ENCODE measurements around the gene RNF6. TPM values are rescaled to one million over a fixed set of nuclear protein-coding genes. Genes with fewer than 3 reads are reported as not detected.

Gene RNF6
- total RNA-seq, 1 donor, result 57.4 TPM

- no peak overlapping the region for H3K4me3 ChIP-seq (ENCODE audit: low read depth, low read length)
- TF ChIP-seq, protein P1, sequence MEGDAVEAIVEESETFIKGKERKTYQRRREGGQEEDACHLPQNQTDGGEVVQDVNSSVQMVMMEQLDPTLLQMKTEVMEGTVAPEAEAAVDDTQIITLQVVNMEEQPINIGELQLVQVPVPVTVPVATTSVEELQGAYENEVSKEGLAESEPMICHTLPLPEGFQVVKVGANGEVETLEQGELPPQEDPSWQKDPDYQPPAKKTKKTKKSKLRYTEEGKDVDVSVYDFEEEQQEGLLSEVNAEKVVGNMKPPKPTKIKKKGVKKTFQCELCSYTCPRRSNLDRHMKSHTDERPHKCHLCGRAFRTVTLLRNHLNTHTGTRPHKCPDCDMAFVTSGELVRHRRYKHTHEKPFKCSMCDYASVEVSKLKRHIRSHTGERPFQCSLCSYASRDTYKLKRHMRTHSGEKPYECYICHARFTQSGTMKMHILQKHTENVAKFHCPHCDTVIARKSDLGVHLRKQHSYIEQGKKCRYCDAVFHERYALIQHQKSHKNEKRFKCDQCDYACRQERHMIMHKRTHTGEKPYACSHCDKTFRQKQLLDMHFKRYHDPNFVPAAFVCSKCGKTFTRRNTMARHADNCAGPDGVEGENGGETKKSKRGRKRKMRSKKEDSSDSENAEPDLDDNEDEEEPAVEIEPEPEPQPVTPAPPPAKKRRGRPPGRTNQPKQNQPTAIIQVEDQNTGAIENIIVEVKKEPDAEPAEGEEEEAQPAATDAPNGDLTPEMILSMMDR (IDR thresholded peaks at IDR 0.05; ENCODE audit: insufficient read depth, low read depth, low read length), result no peak
- no peak for DNase-seq (ENCODE audit: low read depth)
Measured at GRCh38 chr13:26227166-26227971, 5.3 kb upstream of the RNF6 start.

DNA sequence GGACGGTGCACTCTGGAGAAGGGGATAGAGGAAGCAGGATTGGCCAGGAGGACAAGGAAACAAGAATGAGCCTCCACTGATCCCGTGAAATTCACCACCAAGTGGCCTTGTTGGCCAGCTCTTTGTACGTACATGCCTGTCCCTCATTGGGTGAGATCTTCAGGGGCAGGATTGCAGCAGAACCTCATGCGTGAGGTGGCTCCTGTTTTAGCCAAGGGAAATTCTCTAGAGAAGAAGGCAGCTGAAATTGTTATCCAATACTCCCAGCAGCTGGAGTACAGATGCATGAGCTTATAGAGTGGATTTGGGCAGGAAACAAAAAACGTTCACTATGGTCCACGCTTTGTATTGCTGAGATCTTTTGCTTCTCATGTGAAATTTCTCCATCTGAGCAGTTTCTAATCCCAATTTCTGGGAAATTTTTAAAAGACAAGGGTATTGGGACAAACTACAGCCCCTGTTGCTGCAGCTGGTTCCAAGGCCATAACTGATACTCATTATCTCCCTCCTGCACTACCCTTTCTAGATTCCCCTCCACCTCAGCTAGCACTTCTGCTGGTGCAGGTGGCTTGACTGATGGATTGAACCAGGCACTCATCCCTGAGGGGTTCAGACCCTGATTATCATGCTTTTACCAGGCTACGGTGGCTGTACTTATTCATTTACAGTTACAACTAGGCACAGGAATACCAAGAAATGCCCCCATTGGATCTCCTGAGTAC, 3.9 kb upstream of the RNF6 start:
- no peak overlapping the region for H3K4me3 ChIP-seq (ENCODE audit: low read depth, low read length)
- TF ChIP-seq, protein P1 (IDR thresholded peaks at IDR 0.05; ENCODE audit: insufficient read depth, low read depth, low read length), result no peak
- no peak for DNase-seq (ENCODE audit: low read depth)

DNA sequence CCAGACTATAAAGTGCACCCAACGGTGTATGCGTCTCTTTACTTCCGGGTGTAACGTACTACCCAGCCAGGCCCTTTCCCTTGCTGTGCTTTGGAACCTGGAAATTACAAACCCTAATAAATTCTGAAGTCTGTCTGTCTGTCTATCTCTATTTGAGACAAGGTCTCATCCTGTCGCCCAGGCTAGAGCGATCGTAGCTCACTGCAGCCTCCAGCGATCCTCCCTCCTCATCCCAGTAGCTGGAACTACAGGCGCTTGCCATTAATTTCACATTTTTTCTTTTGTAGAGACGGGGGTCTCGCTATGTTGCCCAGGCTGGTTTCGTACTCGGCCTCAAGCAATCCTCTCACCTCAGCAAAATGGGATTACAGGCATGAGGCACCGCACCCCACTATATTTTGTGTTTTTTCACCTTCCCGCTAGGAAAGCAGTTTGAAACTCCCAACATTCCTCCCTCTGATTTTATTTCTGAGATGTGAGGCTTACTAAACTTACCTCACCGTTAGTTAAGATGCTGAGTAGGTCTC, 469 bp upstream of the RNF6 start:
- no peak for DNase-seq (ENCODE audit: low read depth)
- TF ChIP-seq, protein P1 (IDR thresholded peaks at IDR 0.05; ENCODE audit: insufficient read depth, low read depth, low read length), result no peak
- peak overlapping the region; percentile 99 for H3K4me3 ChIP-seq (ENCODE audit: low read depth, low read length)

DNA sequence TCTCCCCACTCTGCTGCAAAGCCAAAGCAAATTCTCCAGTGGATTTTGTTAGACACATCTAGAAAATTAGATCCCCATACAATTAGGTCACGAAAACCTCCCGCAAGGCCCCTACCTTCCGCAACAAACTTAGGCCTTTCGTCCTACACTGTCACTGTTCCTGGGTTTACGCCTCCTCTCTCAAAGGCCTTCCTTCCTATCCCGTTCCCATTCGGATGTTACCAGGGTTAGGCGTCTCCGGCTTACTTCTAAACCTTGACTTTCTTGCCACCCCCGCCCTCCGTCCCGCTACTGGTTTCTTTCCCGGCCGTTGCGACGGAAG, 754 bp downstream of the RNF6 start:
- TF ChIP-seq, protein P1 (IDR thresholded peaks at IDR 0.05; ENCODE audit: insufficient read depth, low read depth, low read length), result no peak
- DNase-seq (ENCODE audit: low read depth), result no peak
- H3K4me3 ChIP-seq (ENCODE audit: low read depth, low read length), result peak overlapping the region; percentile 99

DNA sequence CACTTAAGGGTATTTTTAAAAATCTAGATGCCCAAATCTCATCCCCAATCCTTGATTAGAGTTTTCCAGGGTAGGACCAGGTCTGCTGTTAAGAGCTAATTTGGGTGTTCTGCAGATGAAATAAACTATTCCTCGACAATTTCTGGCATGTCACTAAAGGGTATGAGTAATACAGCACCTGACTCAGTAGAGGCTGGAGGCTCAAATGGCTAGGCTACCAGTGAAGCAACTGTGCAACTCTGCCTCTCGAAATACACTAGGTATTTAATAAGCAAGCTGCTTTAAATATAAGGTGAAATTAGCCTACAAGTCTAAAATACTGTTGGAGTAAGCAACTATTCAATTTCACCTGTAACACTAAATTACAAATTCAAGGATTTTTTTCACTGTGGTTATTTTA, 1.5 kb downstream of the RNF6 start:
- TF ChIP-seq, protein P1 (IDR thresholded peaks at IDR 0.05; ENCODE audit: insufficient read depth, low read depth, low read length), result no peak
- peak overlapping the region; percentile 99 for H3K4me3 ChIP-seq (ENCODE audit: low read depth, low read length)
- peak; percentile 50 for DNase-seq (ENCODE audit: low read depth)

DNA sequence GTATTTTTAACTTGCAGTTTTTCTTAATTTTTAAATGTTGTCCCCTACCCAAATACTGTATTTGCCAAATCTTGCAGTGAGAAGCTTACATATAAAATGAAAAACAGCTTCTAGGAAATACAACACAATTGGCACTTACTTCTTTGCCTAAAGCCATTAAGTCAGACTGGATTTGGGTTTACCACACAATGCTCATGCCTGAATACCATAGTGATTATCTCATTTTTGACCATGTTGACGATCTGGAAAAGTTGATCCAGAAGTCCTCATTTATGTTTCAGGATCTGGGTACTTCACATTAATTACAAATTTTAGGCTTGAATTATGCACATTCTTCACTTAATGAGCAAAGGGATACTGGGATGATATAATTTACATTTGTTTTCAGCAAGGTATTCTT, 2.4 kb downstream of the RNF6 start:
- DNase-seq (ENCODE audit: low read depth), result peak; percentile 11
- TF ChIP-seq, protein P1 (IDR thresholded peaks at IDR 0.05; ENCODE audit: insufficient read depth, low read depth, low read length), result no peak
- H3K4me3 ChIP-seq (ENCODE audit: low read depth, low read length), result no peak overlapping the region

Data from fibroblast of villous mesenchyme (primary cell).